Stimulated activated CD4-positive, alpha-beta T cell treated with anti-CD3 and anti-CD28 coated beads, Interleukin-1b, Interleukin-23, amount 100 ng/mL, for 48 hours (primary cell): ENCODE data around the gene FAM180B.
"Not testable (repeated sequence)": the region's sequence is repeated elsewhere in the genome, so short reads cannot be mapped to it uniquely, and the experiment has no call there.

Experiments
- DNase-seq: peaks from one replicate; pipeline ENCODE4 v3.0.0-alpha.2; 2020

Gene FAM180B, protein sequence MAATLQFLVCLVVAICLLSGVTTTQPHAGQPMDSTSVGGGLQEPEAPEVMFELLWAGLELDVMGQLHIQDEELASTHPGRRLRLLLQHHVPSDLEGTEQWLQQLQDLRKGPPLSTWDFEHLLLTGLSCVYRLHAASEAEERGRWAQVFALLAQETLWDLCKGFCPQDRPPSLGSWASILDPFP

DNA sequence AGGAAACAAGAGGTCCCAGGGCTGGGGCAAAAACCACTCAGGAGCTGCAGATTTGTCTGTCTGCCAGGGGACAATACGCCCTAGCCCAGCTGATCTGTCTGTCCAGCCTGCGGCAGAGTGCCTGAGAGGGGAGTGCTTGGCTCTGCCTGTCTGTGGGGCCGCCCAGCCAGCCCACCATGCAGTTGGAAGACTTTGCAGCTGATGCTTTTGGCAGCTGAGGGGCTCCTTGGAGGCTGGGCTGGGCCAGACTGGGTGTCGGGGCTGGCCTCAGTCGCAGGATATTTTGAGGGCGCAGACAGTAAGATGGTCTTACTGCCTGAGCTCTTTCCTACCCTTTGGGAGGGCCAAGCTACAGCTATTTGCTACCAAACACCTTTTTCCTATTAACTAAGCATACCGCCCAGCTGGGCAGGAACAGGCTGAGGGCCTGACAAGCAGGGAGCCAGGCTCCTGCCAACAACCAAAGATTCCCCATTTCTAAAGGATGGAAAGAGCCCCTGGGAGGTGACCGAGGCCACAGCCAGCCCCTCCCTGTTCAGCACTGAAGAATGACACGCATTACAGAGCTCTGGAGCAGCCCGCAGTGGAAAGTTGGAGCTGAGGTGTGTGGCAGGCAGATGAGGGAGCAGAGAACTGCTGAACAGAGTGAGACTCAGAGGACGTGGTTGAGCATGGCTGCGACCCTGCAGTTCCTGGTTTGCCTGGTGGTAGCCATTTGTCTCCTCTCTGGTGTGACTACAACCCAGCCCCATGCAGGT lies at the start of gene FAM180B:
Gene FAM180B, plus strand, starts transcription at position 581 of the 758 bp plus-strand sequence. Its CDS starts 91 bp downstream, at position 672.
- DNase-seq, result no peak

DNA sequence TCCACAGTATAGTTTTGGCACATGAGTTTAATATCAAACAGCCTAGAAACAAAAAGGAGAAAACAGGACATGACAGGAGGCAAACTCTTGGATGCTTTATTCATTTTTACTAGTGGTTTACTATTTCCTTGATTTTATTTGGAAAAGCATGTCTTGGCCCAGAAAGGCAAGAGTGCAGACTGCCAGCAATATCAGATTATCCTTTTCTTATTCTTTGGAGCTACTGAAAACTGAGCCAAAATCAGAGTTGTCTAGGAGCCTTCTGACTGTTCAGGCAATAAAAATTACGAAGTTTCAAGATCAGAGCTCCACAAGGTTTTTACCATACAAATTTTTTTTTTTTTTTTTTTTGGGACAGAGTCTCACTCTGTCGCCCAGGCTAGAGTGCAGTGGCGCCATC lies 49.6 kb upstream of the FAM180B start:
- DNase-seq, result no peak

DNA sequence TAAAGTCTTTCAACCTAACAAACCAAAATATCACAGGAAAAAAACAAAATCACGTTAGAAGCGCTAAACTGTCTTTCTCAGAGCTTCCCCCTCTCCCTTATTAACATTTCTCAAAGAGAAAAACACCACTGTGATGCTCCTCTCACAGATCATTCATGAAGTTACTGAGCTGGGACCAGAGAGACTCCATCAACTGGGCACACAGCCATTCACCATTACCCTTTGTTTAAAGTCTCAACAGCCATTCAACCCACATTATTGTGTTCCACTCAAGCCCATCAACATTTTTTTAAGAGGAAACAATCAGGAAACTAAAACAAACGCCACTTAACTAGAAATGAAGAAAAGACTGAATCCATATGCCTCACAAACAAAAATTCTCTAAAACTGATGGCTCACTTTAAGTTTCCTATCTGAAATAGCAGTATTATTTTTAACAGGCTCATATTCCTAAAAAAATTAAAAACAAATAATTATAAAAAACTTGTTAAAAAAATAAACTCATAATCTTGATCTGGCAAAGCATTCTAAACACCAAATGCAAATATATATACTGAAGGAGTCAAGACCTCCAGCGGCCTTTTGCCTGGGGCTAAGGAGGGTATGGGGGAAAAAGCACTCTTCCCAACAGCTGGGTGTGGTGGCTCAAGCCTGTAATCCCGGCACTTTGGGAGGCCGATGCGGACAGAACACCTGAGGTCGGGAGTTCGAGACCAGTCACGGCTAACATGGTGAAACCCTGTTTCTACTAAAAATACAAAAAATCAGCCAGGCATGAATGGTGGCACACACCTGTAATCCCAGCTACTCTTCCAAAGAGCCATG lies 47.5 kb upstream of the FAM180B start:
- no peak for DNase-seq

DNA sequence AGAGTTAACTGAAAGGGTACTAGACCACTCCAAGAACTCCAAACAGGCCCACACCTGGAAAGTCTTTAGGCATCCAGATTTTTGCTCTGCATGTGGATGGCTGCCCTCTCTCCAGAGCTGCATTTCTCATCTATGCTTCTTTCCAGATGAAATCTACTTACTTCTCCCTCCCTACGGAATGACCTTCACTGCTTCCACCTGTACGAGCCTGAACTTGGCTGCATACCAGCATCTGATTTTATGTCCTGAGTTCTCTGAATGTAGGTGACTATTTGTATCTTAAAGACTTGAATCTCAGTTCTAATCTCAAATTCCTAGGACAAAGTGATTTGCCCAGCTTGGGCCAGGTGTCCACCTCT lies 46.8 kb upstream of the FAM180B start:
- no peak for DNase-seq

DNA sequence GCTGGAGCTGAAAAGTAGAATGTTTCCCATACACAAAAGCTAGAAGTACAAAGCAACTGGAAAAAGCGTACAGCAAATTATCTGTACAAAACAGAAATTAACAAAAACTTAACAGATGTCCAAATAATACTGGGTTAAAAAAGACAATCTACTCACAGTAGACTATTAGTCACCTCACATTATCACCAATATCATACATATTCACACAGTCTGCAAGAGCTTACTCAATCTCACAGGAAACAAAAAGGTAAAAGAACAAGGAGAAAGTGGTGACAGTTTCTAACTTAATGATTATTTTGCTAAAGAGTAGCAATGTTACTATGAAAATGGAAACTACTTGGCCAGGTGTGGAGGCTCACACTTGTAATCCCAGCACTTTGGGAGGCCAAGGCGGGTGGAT lies 45.4 kb upstream of the FAM180B start:
- no peak for DNase-seq

DNA sequence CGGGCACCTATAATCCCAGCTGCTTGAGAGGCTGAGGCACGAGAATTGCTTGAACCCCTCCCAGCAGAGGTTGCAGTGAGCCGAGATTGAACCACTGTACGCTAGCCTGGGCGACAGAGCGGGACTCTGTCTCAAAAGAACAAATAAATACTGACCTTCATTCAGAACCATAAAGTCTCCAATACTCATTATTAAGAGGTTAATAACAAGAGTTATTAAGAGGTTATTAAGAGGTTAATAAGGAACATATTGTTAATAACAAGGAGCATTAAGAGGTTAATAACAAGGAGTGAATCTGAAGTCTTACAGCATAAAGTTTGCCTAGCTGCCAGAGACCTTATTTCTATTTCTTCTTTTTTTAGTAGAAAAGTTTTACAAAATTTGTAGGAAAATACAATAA lies 41.2 kb upstream of the FAM180B start:
- no peak for DNase-seq

DNA sequence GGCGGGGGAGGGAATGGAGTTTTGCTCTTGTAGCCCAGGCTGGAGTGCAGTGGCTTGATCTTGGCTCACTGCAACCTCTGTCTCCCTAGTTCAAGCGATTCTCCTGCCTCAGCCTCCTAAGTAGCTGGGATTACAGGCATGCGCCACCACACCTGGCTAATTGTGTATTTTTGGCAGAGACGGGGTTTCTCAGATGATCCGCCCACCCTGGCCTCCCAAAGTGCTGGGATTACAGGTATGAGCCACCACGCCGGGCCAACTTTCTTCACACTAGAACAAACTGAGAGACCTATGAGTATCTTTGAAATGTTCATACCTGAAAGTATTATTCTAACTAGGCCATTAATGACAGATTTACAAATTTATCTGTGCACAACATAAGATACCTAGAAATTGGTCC lies 40.2 kb upstream of the FAM180B start:
- DNase-seq, result not testable (repeated sequence)

DNA sequence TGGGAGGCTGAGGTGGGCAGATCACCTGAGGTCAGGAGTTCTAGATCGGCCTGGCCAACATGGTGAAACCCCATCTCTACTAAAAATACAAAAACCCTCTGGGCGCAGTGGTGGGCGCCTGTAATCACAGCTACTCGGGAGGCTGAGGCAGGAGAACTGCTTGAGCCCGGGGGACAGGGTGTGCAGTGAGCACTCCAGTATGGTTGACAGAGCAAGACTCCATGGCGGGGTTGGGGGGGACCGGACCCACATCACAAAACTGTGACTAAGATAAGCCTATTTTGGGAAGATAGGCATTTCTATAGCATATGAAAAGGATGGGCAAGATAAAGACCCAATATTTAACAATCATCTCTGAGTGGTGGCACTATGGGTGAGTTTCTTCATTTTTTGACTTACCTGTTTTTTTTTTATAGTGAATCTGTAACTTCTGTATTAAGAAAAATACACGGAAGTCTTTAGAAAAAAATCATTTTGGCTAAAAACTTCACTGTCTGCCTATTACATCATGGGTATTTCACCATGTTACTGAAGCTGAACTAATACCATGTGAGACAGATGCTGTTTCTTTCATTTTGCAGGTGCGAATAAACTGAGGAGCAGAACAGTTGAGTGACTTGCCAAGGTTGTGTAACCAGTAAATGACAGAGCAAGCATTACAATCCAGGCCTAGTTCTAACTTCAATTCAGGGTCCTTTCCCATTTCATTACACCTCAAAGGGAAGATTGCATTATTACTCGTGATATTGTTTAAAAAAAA lies 36.0 kb upstream of the FAM180B start:
- DNase-seq, result no peak

DNA sequence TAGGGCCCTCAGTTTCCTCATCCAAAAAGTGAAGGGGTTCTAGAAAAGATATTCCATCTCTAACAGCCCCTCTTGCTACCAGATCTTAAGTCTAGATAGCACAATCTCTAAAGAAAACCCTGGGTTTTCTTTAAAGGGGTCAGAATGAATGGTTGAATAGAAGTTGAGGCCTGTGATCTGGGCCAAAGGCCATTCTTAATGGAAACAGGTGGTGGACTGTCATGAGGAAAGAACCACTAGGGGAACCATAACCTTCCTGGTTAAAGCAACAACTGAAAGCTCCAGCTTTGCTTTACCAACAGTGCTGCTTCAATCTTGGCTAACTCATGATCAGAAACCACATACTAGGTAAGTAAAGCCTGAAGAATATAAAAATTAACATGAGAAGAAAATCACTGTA lies 35.4 kb upstream of the FAM180B start:
- DNase-seq, result no peak

DNA sequence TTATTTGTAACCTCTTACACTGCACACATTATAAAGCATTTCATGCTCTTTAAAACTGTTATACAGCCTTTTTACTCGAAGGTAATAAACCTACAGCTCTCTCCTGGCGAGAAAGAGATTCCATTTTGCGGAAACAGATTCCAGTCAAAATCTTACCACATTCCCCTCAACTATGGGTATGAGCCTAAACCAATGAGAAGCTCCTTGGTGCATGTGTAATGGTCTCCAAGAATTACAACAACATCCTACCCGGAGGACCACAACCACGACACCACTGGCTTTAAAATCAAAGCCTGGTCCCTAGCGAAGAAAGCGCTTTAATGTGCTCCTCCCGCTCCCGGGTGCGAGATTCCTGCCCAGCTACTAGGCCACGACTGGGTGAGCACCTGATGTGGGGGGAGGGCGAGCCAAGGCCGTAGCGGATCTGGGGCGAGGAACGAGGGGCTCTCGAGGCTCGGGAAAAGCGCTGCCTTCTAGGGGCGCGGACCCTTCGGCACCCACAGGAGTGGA lies 34.4 kb upstream of the FAM180B start:
- DNase-seq, result peak; percentile 27

DNA sequence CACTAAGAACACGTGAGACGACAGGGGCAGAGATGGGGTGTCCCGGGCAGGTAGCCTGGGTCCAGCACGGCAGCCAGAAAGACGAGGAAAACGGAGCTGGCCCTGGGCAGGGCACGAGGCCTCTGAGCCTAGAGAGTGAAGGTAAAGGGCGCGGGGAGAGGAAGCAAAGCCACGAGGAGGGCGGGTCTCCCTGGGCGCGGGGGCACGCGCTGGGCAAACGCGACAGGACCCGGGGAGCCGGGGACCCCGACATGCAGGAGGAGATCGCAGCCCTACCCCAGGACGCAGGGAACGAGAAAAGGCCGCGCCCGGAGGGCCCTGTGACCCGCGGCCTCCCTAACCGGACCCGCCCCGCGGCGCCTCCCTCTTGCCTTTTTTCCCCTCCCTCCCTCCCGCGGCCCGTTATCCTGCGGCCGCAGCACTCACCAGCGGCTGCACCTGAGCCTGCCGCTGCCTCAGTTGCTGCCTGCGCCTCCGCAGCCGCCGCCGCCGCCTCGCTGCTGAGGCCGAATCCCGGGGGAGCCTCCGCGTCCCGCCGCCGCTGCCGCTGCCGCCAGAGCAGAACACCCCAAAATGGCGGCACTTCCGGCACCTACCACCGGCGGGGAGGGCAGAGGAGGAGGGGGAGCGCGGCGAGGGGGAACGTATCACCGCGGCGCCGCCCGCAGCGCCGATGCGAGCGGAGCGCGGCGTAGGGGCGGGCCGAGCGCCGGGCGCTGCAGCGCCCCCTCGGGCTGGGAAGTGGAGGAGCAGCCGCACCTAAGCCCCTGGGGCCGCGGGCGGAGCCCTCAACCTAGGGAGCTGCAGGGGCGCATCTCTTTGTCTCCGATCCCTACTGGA lies 33.7 kb upstream of the FAM180B start, which contains the start of gene CELF1:
Gene CELF1, minus strand, starts transcription at position 567 of the 840 bp plus-strand sequence. CDS start 53,609 bp downstream, outside the sequence.
- peak; percentile 92 for DNase-seq

DNA sequence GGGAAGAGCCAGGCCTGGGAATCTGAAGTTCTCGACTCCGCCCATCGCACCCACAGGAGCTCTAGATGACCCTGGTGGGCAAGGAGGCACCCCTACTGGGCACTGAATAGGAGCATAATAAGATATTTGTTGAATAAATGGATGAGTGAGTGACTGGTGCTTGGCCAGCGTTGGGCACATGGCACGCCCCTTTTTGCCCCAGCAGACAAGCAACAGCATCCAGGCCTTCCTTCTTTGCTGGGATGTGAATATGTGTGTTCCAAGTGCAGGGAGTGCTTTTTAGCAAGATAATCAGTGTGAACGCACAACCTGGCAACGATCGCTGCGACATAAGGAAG lies 33.1 kb upstream of the FAM180B start:
- DNase-seq, result no peak

DNA sequence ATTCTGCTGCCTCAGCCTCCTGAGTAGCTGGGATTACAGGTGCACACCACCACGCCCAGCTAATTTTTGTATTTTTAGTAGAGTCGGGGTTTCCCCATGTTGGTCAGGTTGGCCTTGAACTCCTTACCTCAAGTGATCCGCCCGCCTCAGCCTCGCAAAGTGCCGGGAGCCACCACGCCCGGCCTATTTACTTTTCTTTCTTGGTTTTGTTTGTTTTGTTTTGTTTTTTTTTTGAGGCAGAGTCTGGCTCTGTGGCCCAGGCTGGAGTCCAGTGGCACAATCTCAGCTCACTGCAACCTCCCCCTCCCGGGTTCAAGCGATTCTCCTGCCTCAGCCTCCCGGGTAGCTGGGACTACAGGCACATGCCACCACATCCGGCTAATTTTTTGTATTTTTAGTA lies 29.5 kb upstream of the FAM180B start:
- not testable (repeated sequence) for DNase-seq

DNA sequence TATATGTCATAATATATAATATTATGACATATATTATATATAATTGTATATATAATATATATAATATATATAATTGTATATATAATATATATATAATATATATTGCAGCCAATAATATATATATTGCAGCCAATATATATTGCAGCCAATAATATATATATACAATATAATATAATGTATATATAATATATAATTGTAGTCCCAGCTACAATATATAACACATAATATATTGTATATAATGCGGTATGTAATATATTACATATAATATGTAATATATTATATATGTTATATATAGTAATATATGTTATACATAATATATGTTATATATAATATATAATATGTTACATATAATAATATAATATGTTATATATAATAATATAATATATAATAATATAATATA lies 27.8 kb upstream of the FAM180B start:
- DNase-seq, result no peak

DNA sequence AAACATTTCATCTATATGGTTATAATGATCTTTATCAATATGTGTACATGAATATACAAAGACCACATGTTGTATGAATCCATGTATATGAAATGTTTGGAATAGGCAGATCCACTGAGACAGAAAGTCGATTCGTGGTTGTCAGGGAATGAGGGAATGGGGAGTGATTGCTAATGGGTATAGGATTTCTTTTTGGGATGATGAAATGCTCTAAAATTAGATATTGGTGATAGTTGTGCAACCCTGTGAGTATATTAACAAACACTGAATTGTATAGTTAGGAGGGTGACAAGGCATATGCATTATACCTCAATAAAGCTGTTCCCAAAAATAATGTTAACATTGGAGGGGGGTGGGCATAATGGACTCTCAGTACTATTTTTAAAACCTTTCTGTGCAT lies 26.1 kb upstream of the FAM180B start:
- DNase-seq, result no peak

DNA sequence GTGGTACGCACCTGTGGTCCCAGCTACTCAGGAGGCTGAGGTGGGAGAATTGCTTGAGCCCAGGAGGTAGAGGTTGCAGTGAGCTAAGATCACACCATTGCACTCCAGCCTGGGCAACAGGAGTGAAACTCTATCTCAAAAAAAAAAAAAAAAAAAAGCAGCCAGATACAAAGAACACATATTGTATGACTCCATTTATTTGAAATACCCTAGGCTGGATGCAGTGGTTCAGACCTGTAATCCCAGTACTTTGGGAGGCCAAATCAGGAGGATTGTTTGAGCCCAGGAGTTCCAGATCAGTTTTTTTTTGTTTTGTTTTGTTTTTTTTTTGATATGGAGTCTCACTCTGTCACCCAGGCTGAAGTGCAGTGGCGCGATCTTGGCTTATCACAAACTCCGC lies 24.1 kb upstream of the FAM180B start:
- not testable (repeated sequence) for DNase-seq

DNA sequence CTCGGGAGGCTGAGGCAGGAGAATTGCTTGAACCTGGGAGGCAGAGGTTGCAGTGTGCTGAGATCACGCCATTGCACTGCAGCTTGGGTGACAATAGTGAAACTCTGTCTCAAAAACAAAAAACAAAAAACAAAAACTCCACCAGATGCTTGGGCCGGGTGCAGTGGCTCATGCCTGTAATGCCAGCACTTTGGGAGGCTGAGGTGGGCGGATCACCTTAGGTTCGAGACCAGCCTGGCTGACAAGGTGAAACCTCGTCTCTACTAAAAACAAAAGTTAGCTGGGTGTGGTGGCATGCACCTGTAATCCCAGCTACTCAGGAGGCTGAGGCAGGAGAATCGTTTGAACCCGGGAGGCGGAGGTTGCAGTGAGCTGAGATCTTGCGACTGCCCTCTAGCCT lies 22.1 kb upstream of the FAM180B start:
- DNase-seq, result not testable (repeated sequence)

DNA sequence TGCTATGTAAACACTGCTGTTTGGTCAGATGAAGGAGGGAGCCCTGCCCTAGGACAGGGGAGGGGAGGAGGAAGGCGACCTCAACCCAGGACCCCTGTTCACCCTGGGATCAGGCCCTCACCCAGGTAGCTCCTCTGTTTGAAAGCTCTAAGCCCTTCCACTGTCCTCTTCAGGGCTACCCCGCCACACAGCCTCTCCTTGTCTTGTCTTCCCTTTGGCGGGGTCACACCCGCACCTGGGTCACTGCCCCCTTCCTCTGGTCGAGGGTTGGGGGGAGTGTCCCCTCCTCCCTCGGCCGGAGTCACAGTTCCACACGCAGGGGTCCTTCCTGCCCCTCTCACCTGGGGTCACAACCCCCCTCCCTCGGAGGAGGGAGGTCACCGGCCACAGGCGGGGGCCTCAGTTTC lies 21.5 kb upstream of the FAM180B start:
- no peak for DNase-seq

DNA sequence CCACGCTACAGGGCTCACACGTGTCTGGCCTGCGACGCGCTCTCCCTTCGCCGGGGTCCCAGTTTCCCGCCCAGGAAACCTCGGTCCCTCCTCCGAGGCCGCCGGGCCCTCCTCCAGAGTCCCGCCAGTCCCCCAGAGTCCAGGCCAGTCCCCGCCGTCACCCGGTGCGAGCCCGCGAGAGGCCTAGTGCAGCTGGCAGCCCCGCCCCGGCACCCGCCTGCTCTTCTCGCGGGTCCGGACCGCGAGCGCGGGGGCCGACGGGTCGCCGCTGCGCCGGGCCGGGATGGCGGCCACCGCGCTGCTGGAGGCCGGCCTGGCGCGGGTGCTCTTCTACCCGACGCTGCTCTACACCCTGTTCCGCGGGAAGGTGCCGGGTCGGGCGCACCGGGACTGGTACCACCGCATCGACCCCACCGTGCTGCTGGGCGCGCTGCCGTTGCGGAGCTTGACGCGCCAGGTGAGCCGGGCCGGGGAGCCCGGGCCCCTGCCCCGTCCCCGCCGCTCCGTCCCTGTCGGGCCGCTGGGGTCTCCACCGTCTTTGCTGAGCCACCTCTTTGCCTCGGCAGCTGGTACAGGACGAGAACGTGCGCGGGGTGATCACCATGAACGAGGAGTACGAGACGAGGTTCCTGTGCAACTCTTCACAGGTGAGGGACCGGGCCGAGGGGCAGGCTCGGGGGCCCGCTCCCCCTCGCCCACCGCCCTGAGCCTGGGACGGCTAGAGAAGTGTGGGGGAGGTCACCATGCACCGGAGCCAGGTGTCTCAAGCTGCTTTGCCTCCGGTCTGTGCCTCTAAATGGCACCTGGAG lies 20.9 kb upstream of the FAM180B start, which contains the start of gene PTPMT1:
Gene PTPMT1, plus strand, starts transcription at position 260 of the 809 bp plus-strand sequence. Its CDS starts 24 bp downstream, at position 284.
- peak; percentile 73 for DNase-seq

DNA sequence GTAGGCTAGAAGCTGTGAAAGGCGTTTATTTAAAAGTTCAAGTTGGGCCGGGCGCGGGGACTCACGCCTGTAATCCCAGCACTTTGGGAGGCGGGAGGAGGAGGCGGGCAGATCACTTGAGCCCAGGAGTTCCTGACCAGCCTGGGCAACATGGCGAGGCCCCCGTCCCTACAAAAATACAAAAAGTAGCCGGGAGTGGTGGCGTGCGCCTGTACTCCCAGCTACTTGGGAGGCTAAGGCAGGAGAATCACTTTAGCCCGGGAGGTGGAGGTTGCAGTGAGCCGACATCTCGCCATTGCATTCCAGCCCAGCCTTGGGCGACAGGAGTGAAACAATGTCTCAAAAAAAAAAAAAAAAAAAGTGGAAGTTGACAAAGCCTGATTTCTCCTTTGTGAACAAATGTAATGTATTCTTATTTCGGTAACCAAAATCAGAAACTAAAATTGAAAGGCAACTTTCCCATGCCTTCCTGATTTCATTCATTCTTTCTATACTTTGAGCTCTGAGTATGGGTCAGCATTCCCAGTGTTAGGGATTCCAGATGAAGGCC lies 20.3 kb upstream of the FAM180B start:
- peak; percentile 9 for DNase-seq

DNA sequence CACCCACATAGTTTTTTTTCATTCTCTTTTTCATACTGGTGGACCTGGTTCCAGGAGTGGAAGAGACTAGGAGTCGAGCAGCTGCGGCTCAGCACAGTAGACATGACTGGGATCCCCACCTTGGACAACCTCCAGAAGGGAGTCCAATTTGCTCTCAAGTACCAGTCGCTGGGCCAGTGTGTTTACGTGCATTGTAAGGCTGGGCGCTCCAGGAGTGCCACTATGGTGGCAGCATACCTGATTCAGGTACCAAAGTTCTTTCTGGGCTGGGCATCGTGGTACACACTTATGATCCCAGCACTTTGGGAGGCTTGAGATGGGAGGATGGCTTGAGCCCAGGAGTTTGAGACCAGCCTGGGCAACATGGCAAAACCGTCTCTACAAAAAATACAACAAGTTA lies 16.8 kb upstream of the FAM180B start:
- no peak for DNase-seq
